GM10248 (cell line): ENCODE measurements around the gene AKAP13.

Source experiments
- CTCF ChIA-PET: fragments of 300-600 bp; sonication (Branson Sonifier 250); formaldehyde crosslinking; extraction: SDS; loops from one replicate; lab custom pipeline; 2021; ENCODE audit warnings: antibody characterized with exemption; lab: Yijun Ruan, JAX
- POLR2A ChIA-PET: fragments of 350-650 bp; sonication (Branson Sonifier 250); formaldehyde crosslinking; extraction: SDS; loops from one replicate; lab custom pipeline; 2020; ENCODE audit warnings: antibody characterized with exemption; lab: Yijun Ruan, JAX
- DNase-seq: peaks from one replicate; pipeline ENCODE4 v3.0.0; 2012; ENCODE audit errors: extremely low spot score
- CTCF ChIP-seq: IDR thresholded peaks from 2 replicates; pipeline ENCODE4 v1.5.1; 2012; ENCODE audit warnings: mild to moderate bottlenecking, low read depth; ENCODE audit errors: extremely low read depth, missing control alignments, control extremely low read depth

Gene AKAP13

GRCh38 chr15:85757939-85758654 is 377.7 kb downstream of the AKAP13 start:
- CTCF ChIA-PET: no interaction called here
- no peak for TF ChIP-seq CTCF
- POLR2A ChIA-PET: no interaction called here
- no peak for DNase-seq

- CTCF ChIA-PET: no interaction called here
- no peak for DNase-seq
- POLR2A ChIA-PET: no interaction called here
- TF ChIP-seq CTCF: no peak
Measured at GRCh38 chr15:85758655-85758978, 378.2 kb downstream of the AKAP13 start.

- ChIA-PET POLR2A (interaction anchor here (0.6 kb wide), 1 partner anchor 40 kb away, joined by 3 read pairs; no protein-coding TSS in a partner anchor), CTCF (no interaction called here)
- TF ChIP-seq CTCF: no peak
Measured at GRCh38 chr15:85759376-85759775, 379.0 kb downstream of the AKAP13 start.

GRCh38 chr15:85760049-85760448 is 379.6 kb downstream of the AKAP13 start:
- ChIA-PET CTCF (interaction anchor here (1.4 to 2.3 kb wide), 2 partner anchors 10 to 19 kb away, joined by 3 to 7 read pairs; no protein-coding TSS in a partner anchor), POLR2A (no interaction called here)
- no peak for TF ChIP-seq CTCF
- DNase-seq: no peak

More at GRCh38 chr15:85759376-85759775, 379.0 kb downstream of the AKAP13 start:
- no peak for DNase-seq

GRCh38 chr15:85760531-85761371 is 380.3 kb downstream of the AKAP13 start:
- ChIA-PET POLR2A (interaction anchor here (1.0 kb wide), 1 partner anchor 11 kb away, joined by 4 read pairs; no protein-coding TSS in a partner anchor), CTCF (interaction anchor here (0.7 to 2.3 kb wide), 7 partner anchors 9 to 128 kb away, joined by 3 to 7 read pairs (median 3); no protein-coding TSS in a partner anchor)
- no peak for TF ChIP-seq CTCF
- DNase-seq: no peak

- POLR2A ChIA-PET: no interaction called here
- no peak for DNase-seq
- TF ChIP-seq CTCF: no peak
- CTCF ChIA-PET: interaction anchor here (1.1 to 2.3 kb wide), 4 partner anchors 10 to 37 kb away, joined by 3 to 7 read pairs (median 3); no protein-coding TSS in a partner anchor
Measured at GRCh38 chr15:85761635-85762034, 381.2 kb downstream of the AKAP13 start.
